DOHH2 (cell line): Measurements from ENCODE around the gene HSFX1.

ENCODE experiments used
- EZH2phosphoT487 ChIP-seq: fragments of 200-600 bp; sonication (generic); IDR thresholded peaks from 2 replicates; pipeline ENCODE4 v1.6.1; 2017; ENCODE audit warnings: borderline replicate concordance, mild to moderate bottlenecking, antibody characterized with exemption, low read length, moderate library complexity, mixed read lengths
- TF ChIP-seq, protein P1 (sequence below): fragments of 200-600 bp; sonication (generic); IDR thresholded peaks from one replicate; pipeline ENCODE4 v1.5.1; 2014; ENCODE audit warnings: antibody characterized with exemption, mild to moderate bottlenecking, low read depth, low read length; ENCODE audit not compliant: poor library complexity, severe bottlenecking

DNA sequence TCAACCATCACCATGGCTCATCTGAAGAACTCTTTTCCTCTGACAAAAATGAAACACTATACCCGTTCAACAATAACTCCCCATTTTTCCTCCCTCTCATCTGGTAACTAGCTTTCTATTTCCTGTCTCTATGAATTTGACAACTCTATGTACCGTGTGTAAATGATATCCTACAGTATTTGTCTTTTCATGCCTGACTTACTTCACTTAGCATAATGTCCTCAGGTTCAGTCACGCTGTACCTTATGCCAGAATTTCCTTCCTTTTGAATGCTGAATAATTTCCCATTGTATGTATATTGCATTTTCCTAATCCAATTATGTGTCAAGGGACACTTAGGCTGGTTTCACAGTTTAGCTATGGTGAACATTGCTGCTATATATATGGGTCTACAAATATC lies 26.1 kb downstream of the HSFX1 start:
- TF ChIP-seq, protein P1, sequence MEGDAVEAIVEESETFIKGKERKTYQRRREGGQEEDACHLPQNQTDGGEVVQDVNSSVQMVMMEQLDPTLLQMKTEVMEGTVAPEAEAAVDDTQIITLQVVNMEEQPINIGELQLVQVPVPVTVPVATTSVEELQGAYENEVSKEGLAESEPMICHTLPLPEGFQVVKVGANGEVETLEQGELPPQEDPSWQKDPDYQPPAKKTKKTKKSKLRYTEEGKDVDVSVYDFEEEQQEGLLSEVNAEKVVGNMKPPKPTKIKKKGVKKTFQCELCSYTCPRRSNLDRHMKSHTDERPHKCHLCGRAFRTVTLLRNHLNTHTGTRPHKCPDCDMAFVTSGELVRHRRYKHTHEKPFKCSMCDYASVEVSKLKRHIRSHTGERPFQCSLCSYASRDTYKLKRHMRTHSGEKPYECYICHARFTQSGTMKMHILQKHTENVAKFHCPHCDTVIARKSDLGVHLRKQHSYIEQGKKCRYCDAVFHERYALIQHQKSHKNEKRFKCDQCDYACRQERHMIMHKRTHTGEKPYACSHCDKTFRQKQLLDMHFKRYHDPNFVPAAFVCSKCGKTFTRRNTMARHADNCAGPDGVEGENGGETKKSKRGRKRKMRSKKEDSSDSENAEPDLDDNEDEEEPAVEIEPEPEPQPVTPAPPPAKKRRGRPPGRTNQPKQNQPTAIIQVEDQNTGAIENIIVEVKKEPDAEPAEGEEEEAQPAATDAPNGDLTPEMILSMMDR, result no peak
- TF ChIP-seq EZH2phosphoT487, result no peak
